ENCODE results near the gene SPRTN. TPM values are rescaled to one million over a fixed set of nuclear protein-coding genes. Genes with fewer than 3 reads are reported as not detected.

Gene SPRTN
- total RNA-seq, result 10 to 100 TPM in 3 of 4 donors, 1 to 10 TPM in 1; 8.7 to 15.1 (median 10.7) TPM

GRCh38 chr1:231338270-231339128 is at the start of gene SPRTN:
TSS of gene SPRTN (plus strand) at chr1:231338293. CDS start at chr1:231338384, 91 bp downstream.
- Histone ChIP-seq H3K36me3 (peaks cover 0 to 18% of the 10 kb centered on the region in 2 donors), H3K4me3 (peak within 1 kb of the TSS; percentile 75 to 91 (median 77)), H3K27me3 (no peaks in the 10 kb centered on the region), H3K27ac (peak within 1 kb of the TSS; percentile 88 to 92 (median 90)), H3K4me1 (peaks cover 31 to 35% of the 10 kb centered on the region in 2 donors), H3K9me3 (no peaks in the 10 kb centered on the region)
- in situ Hi-C loops (cut with MboI; ENCODE audit: low sequenced_read_pairs in 4 of 4) (loop anchor here in 1 of 4 donors (10.0 kb wide), 1 partner anchor 94 kb away; the partner anchor contains the start of gene GNPAT), intact Hi-C loops (cut with DNase I; ENCODE audit: low total_unique reads) (loop anchor here (2.0 to 5.0 kb wide), 2 partner anchors 16 to 254 kb away; no protein-coding TSS in a partner anchor)
- ATAC-seq, result peak; percentile 8 to 33
- TF ChIP-seq POLR2A (IDR thresholded peaks at IDR 0.05) (no peak), CTCF (IDR thresholded peaks at IDR 0.05 in 4 of 5, conservative IDR thresholded peaks at IDR 0.05 in 1 of 5) (no peak)
- no peak for DNase-seq

- peak overlapping the region in 1 of 4 donors; percentile 46 for H3K27ac ChIP-seq
- no peaks in the 10 kb centered on the region for H3K36me3 ChIP-seq
- no peak for TF ChIP-seq CTCF (IDR thresholded peaks at IDR 0.05 in 4 of 5, conservative IDR thresholded peaks at IDR 0.05 in 1 of 5)
- TF ChIP-seq POLR2A (IDR thresholded peaks at IDR 0.05), result no peak
- peaks cover 0 to 15% of the 10 kb centered on the region in 2 donors for H3K4me1 ChIP-seq
- ATAC-seq (no peak), DNase-seq (no peak)
- no peaks in the 10 kb centered on the region for H3K9me3 ChIP-seq
- no peak overlapping the region for H3K4me3 ChIP-seq
- intact Hi-C loops (cut with DNase I; ENCODE audit: low total_unique reads), result no loop called here
- in situ Hi-C loops (cut with MboI; ENCODE audit: low sequenced_read_pairs in 4 of 4), result no loop called here
- H3K27me3 ChIP-seq, result no peaks in the 10 kb centered on the region
These were observed 42.2 kb upstream of the SPRTN start for GRCh38 chr1:231295938-231296337.

- no peak for ATAC-seq
- in situ Hi-C loops (cut with MboI; ENCODE audit: low sequenced_read_pairs in 4 of 4), result no loop called here
- no peak overlapping the region for H3K27ac ChIP-seq
- H3K4me3 ChIP-seq, result no peak overlapping the region
- intact Hi-C loops (cut with DNase I; ENCODE audit: low total_unique reads), result no loop called here
- H3K9me3 ChIP-seq, result no peaks in the 10 kb centered on the region
- no peaks in the 10 kb centered on the region for H3K4me1 ChIP-seq
- no peak for DNase-seq
- TF ChIP-seq POLR2A (IDR thresholded peaks at IDR 0.05), result no peak
- no peak for TF ChIP-seq CTCF (IDR thresholded peaks at IDR 0.05 in 4 of 5, conservative IDR thresholded peaks at IDR 0.05 in 1 of 5)
- no peaks in the 10 kb centered on the region for H3K27me3 ChIP-seq
- H3K36me3 ChIP-seq, result no peaks in the 10 kb centered on the region
These were observed 36.1 kb upstream of the SPRTN start for GRCh38 chr1:231301990-231302389.

- no peak overlapping the region for H3K27ac ChIP-seq
- no peaks in the 10 kb centered on the region for H3K4me1 ChIP-seq
- intact Hi-C loops (cut with DNase I; ENCODE audit: low total_unique reads) (no loop called here), in situ Hi-C loops (cut with MboI; ENCODE audit: low sequenced_read_pairs in 4 of 4) (no loop called here)
- no peaks in the 10 kb centered on the region for H3K9me3 ChIP-seq
- TF ChIP-seq CTCF (IDR thresholded peaks at IDR 0.05 in 4 of 5, conservative IDR thresholded peaks at IDR 0.05 in 1 of 5) (no peak), POLR2A (IDR thresholded peaks at IDR 0.05) (no peak)
- DNase-seq (no peak), ATAC-seq (no peak)
- H3K36me3 ChIP-seq, result no peaks in the 10 kb centered on the region
- H3K4me3 ChIP-seq, result no peak overlapping the region
- H3K27me3 ChIP-seq, result no peaks in the 10 kb centered on the region
These were observed 27.6 kb upstream of the SPRTN start for GRCh38 chr1:231310391-231310934.
